ENCODE measurements around the gene DIP2B. TPM values are rescaled to one million over a fixed set of nuclear protein-coding genes. Genes with fewer than 3 reads are reported as not detected.

DIP2B gene
- total RNA-seq, 1 experiment from 2014 or later: 20.0 TPM

GRCh38 chr12:50672158-50672557 is 167.4 kb downstream of the DIP2B start:
- Histone ChIP-seq H3K23ac (ENCODE audit: insufficient read length, low read depth, low read length) (no peak overlapping the region), H3T11ph (ENCODE audit: low read length) (no peak overlapping the region), H3K4me1 (ENCODE audit: insufficient read depth, low read length) (no peaks in the 10 kb centered on the region), H2BK120ac (ENCODE audit: low read depth, low read length, poor library complexity, severe bottlenecking) (no peak overlapping the region), H3K27me3 (ENCODE audit: insufficient read depth, low read length) (no peaks in the 10 kb centered on the region), H4K5ac (ENCODE audit: insufficient read length, low read depth, low read length) (no peak overlapping the region), H3K56ac (ENCODE audit: insufficient read length, low read depth, low read length) (no peak overlapping the region), H3K14ac (ENCODE audit: insufficient read depth, low read length) (no peak overlapping the region), H3K4ac (ENCODE audit: low read depth, low read length) (no peak overlapping the region), H4K8ac (replicated peaks; ENCODE audit: insufficient read length, low read depth, low read length) (no peak overlapping the region), H3K18ac (ENCODE audit: insufficient read length, low read depth, low read length) (no peak overlapping the region), H3K79me1 (ENCODE audit: insufficient read depth, low read depth, low read length, poor library complexity, severe bottlenecking) (no peaks in the 10 kb centered on the region), H3K27ac (ENCODE audit: insufficient read length, low read depth, low read length) (no peak overlapping the region), H4K91ac (ENCODE audit: insufficient read length, low read depth, low read length) (no peak overlapping the region), H3K4me2 (ENCODE audit: insufficient read depth, insufficient read length, low read length) (no peak overlapping the region), H2BK5ac (ENCODE audit: insufficient read length, low read length) (no peak overlapping the region), H3K9me3 (ENCODE audit: control insufficient read depth, low read depth, low read length) (no peaks in the 10 kb centered on the region), H3K79me2 (ENCODE audit: insufficient read depth, low read length) (no peaks in the 10 kb centered on the region), H3K23me2 (ENCODE audit: insufficient read length, low read depth, low read length, poor library complexity, severe bottlenecking) (no peaks in the 10 kb centered on the region), H2BK15ac (ENCODE audit: low read depth, low read length) (no peak overlapping the region), H2AK5ac (ENCODE audit: insufficient read length, low read length) (no peak overlapping the region), H3K9ac (ENCODE audit: extremely low read depth, insufficient read length, low read length) (no peak overlapping the region), H2BK20ac (ENCODE audit: low read depth, low read length, poor library complexity, severe bottlenecking) (no peak overlapping the region), H2BK12ac (ENCODE audit: insufficient read length, low read depth, low read length) (no peak overlapping the region), H4K20me1 (ENCODE audit: control insufficient read depth, insufficient read depth, insufficient read length) (no peaks in the 10 kb centered on the region), H2AFZ (ENCODE audit: low read length) (no peak overlapping the region)
- 0 out of 4 replicates have a peak, but pooled peaks cover 0 to 5% of the 10 kb centered on the region in 2 experiments for H3K4me1 Mint-ChIP-seq
- H3K9me3 Mint-ChIP-seq: no peaks in the 10 kb centered on the region
- DNase-seq: no peak
- no peak for TF ChIP-seq CTCF (conservative IDR thresholded peaks at IDR 0.05)
- WGBS (ENCODE audit: extremely low coverage, insufficient read length, low lambda C conversion rate): no CpG with 5 or more reads among the region's 3 CpGs
- H3K27ac Mint-ChIP-seq: no peak overlapping the region; a peak in 1 of 7 replicates
- H3K4me3 Mint-ChIP-seq: no peak overlapping the region
- no peaks in the 10 kb centered on the region for H3K27me3 Mint-ChIP-seq (ENCODE audit: low read depth)
- H3K36me3 Mint-ChIP-seq (ENCODE audit: insufficient read depth in 1 of 3, low read depth in 3 of 3): peaks cover 8 to 15% (median 9%) of the 10 kb centered on the region in 3 experiments; a peak in 4 of 7 replicates

Data from H9 (cell line).